ENCODE measurements around the gene KCNN1.
"Not testable (repeated sequence)": the region's sequence is repeated elsewhere in the genome, so short reads cannot be mapped to it uniquely, and the experiment has no call there.

The KCNN1 gene

DNA sequence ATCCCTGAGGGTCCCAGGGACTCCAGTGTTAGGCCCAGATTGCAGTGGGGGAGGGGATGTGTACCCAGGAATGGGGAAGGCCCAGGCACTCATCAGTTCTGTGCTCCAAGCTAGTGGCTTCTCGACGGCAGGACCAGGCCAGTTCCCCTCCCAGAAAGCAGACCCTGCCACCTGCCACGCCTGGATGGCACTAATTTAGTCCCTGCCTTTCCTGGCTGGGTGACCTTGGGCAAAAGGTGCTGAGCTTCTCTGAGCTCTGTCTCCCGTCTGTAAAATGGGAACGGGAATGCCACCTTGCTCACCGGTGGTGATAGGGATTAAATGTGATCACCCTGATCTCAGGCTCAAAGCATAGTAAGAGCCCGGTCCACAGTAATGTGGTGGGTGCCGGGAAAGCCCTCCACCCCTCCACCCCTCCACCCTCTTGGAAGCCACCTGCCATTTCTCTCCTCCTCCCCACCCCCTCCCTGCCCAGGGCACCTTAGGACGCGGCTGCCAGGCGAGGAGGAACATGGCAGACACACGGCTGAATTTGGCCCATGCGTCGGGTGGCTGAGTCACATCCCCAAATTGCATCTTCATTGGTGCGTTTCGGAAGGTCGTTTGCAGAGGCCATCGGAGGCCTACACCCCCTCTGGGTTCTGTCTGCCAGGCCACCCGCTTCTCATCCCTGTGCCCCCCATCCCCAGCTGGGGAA, 2.3 kb downstream of the KCNN1 start:
- DNase-seq = no peak

DNA sequence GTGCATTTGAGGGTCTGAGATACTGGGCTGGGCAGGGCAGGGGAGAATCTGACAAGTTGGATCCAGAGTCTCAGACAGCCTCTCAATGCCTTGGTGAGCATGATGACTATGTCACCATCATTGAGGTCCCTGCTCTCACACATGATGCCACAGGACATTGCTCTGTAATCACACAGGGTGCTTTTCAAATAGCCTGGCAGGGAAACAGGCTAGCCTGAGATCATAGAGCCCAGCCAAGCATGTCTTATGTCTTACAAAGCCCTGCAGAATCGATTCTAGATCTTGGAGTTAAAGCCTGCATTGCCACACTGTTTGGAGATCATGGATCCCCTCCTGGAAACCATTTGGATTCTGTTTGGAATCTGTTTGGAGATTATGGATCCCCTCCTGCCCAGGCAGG, 5.3 kb downstream of the KCNN1 start:
- no peak for DNase-seq

DNA sequence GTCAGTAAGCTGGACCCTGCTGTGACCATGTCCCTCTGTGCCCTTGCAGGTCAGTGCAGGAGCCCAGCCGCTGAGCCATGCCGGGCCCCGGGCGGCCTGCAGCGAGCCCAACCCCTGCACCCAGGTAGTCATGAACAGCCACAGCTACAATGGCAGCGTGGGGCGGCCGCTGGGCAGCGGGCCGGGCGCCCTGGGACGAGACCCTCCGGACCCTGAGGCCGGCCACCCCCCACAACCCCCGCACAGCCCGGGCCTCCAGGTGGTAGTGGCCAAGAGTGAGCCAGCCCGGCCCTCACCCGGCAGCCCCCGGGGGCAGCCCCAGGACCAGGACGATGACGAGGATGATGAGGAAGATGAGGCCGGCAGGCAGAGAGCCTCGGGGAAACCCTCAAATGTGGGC, 6.9 kb downstream of the KCNN1 start:
- DNase-seq = no peak

- no peak for DNase-seq
Measured at GRCh38 chr19:17974551-17974950, 7.6 kb downstream of the KCNN1 start.

DNA sequence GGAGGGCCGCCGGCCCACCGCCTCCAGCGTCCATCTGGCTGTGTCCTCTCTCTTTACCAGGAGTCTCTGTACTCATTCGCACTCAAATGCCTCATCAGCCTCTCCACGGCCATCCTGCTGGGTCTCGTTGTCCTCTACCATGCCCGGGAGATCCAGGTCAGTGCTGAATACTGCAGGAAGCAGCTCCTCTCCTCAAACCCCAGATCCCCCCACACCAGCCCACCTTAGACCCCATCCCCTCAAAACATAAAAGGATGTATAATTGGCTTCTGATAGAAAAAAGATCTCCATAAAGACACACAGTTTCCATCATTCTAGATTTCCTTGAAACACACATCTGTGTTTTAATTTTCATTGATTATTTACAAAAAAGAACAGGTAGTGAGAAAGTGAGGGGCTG, 8.1 kb downstream of the KCNN1 start:
- no peak for DNase-seq

DNA sequence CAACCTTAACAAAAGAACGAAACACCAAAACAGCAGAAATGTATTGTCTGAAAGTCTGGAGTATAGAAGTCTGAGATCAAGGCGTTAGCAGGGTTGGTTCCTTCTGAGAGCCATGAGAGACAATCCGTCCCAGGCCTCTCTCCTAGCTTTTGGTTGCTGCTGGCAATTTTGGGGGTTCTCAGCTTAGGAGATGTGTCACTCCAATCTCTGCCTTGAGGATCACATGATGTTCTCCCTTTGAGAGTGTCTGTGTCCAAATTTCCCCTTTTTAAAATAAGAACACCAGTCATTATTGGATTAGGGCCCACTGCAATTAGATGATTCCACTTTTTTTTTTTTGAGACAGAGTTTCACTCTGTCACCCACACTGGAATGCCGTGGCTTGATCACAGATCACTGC, 10.1 kb downstream of the KCNN1 start:
- no peak for DNase-seq

DNA sequence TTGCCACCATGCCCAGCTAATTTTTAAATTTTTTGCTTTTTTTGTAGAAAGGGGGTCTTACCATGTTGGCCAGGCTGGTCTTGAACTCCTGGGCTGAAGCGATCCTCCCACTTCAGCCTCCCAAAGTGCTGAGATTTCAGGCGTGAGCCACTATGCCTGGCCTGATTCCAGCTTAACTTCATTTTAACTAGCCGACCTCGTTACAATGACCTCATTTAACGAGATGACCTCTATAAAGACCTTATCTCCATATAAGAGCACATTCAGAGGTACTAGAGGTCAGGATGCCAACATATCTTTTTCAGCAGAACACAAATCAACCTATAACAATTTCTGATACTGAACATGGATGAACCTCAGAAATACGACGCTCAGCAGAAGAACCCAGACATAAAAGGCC, 10.6 kb downstream of the KCNN1 start:
- DNase-seq = no peak

DNA sequence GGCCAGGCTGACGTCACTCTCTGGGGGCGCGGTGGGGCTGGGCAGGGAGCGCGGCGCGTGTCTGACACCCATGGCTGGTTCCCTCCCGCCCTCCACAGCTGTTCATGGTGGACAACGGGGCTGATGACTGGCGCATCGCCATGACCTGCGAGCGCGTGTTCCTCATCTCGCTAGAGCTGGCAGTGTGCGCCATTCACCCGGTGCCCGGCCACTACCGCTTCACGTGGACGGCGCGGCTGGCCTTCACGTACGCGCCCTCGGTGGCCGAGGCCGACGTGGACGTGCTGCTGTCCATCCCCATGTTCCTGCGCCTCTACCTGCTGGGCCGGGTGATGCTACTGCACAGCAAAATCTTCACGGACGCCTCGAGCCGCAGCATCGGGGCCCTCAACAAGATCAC, 14.7 kb downstream of the KCNN1 start:
- no peak for DNase-seq

- DNase-seq = no peak
Measured at GRCh38 chr19:17982430-17982829, 15.5 kb downstream of the KCNN1 start.

- no peak for DNase-seq
Measured at GRCh38 chr19:17985037-17985818, 18.3 kb downstream of the KCNN1 start.

DNA sequence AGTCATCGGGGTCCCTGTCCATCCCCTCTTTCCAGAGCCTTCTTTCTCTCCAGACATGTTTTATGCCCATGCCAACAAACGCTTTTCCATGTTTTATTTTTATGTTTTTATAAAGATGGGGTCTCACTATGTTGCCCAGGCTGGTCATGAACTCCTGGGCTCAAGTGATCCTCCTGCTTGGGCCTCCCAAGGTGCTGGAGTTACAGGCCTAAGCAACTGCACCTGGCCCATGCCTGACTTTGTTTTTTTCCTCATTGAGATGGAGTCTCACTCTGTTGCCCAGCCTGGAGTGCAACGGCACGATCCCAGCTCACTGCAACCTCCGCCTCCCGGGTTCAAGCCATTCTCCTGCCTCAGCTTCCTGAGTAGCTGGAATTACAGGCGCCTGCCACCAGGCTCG, 19.7 kb downstream of the KCNN1 start:
- not testable (repeated sequence) for DNase-seq

DNA sequence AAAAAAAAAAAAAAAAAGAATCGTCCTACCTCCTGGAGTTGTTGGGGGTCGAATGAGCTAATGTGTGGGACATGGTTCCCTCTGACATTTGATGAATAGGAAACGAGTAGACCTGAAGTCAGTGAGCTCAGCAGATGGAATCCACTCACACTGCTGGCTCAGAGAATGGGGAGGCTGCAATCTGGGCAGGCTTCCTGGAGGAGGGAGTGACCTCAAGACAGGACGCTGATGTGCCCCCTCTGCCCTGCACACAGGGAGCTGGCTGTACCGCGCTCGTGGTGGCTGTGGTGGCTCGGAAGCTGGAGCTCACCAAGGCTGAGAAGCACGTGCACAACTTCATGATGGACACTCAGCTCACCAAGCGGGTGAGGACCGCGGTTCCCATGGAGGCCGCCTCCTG, 21.3 kb downstream of the KCNN1 start:
- DNase-seq = no peak

- DNase-seq = no peak
Measured at GRCh38 chr19:17989425-17990094, 22.7 kb downstream of the KCNN1 start.

- no peak for DNase-seq
Measured at GRCh38 chr19:17993076-17993813, 26.3 kb downstream of the KCNN1 start.

- DNase-seq = peak; percentile 70
Measured at GRCh38 chr19:17996826-17997316, 30.0 kb downstream of the KCNN1 start.

DNA sequence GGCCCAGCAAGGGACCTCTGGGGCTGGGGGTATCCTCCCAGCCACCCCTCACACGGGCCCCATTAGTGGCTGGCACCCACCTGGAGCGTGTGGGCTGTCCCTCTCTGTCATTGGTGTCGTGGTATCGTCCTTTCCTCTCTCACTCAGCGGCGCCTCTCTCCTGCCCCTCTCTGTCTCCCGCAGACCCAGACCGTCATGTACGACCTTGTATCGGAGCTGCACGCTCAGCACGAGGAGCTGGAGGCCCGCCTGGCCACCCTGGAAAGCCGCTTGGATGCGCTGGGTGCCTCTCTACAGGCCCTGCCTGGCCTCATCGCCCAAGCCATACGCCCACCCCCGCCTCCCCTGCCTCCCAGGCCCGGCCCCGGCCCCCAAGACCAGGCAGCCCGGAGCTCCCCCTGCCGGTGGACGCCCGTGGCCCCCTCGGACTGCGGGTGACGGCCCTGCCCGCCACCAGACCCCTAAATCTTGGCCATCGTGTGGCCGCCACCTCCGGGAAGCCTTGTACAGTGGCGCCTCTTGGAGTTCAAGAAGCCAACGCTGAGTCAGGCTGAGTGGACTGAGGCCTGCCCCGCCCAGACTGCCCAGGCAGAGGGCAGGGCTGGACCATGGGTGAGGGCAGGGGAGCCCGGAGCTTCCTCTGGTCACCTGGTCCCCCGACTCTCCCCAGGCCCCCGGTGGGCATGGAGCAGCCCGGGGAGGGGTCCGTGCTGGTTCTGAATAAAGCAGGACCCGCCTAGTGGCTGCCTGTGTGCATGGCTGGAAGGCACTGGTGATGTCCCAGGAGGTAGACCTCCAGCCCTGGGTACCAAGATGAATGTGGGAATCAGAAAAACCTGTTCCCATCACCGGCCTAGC, 31.3 kb downstream of the KCNN1 start:
- no peak for DNase-seq

DNA sequence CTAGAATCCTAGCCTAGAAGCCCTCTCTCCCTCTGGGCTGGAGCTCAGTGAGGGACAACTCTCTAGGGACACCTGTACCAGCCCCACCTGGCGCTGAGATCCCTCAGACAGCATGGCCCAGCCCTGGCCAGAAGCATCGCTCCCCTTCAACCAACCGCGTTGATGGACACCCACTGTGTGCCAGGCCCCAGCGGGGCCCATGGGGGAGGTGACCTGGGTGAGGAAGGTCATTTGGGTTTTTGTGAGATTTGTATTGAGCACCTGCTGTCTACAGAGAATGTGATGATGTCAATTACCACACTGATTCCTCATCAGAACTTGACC, 31.9 kb downstream of the KCNN1 start:
- no peak for DNase-seq

DNA sequence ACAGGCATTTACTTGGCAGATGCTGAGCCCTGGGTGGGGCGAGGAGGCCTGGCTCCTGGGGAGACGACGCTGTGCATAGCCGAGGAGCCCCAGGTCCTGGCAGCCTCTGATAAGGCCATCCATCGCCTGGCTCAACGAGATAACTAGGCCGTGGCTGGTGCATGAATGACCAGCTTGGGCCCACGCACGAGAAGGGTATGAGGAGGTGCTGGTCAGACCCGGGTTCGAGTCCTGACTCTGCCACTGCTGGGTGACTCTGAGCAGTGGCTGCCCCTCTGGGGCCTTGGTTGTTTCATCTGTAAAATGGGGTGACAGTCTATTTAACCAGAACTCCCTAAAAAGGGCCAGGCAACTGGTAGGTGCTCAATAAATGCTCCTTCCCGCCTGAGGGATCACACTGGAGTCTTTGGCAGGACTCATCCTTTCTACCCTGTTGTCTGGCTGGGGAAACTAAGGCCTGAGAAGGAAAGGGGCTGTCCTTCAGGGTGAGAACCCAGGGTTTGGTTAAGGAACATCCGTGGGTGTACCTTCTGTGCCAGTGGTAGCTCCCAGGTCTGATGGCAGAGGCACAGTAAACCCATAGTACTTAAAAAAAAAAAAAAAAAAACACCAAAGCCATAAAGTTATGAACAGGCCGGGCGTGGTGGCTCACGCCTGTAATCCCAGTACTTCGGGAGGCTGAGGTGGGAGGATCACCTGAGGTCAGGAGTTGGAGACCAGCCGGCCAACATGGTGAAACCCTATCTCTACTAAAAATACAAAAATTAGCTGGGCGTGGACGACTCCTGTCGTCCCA, 33.0 kb downstream of the KCNN1 start:
- no peak for DNase-seq

- DNase-seq = no peak
Measured at GRCh38 chr19:18000480-18000914, 33.6 kb downstream of the KCNN1 start.

DNA sequence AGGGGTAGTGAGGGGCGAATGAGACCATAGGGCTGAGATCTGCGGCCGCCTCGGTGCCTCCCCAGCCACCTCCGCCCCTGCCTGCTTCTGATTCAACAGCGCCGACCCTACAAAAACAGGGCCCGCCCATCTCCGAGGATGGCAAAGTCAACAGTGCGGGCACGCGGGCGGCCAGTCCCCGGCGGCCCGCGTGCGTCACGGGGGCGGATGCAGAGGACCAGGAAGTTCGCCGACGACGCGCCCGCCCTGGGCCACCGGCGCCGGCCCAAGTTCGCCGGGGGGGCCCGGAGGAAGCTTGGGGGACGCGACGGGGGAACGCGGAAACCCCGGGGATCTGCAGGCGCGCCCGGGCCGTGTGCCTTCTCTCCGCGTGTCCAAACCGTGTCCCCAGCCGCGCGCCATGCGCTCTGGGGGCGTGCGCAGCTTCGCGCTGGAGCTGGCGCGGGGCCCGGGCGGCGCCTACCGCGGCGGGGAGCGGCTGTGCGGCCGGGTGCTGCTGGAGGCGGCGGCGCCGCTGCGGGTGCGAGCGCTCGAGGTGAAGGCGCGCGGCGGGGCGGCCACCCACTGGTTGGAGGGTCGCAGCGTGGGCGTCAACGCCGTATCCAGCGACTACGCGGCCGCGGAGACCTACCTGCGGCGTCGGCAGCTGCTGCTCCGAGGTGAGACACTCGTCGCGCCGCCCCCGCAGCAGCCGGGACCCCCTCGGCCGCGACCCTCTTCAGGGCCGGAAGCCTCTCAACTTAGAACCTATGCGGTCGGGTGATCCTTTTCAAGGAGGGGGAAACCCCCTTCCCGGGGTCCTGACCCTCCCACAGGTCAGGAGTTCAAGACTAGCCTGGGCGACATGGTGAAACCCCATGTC, 34.2 kb downstream of the KCNN1 start:
- DNase-seq = peak; percentile 68

All from fibroblast of upper back skin (primary cell).